ENCODE results near the gene CREBL2. TPM values are rescaled to one million over a fixed set of nuclear protein-coding genes. Genes with fewer than 3 reads are reported as not detected.
"Not testable (repeated sequence)": the region's sequence is repeated elsewhere in the genome, so short reads cannot be mapped to it uniquely, and the experiment has no call there.

CREBL2 gene
- total RNA-seq, 2 experiments from 2014 or later, result 3.4 to 4.3 TPM

DNA sequence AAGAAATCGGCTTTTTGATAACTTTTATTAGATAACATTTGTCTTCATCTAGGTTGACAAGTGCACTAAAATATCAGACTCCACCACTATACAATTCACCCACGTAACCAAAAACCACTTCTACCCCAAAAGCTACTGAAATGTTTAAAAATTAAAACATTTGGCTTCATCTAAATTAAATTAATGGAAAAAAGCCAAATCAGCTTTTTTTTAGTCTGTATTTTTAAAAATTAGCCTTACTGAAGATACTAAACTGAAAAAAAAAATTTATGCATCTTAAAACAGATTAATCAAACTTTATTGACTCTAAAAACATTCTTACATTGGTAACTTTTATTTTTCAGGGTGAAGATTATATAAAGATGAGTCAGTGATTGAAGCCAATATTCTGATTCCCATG, 30.0 kb downstream of the CREBL2 start:
- no peak for DNase-seq (ENCODE audit: low spot score)
- BruUV-seq (replicated peaks), result no TSS peak
- Histone ChIP-seq H3K27ac (ENCODE audit: low read depth, low read length, poor library complexity, severe bottlenecking) (no peak overlapping the region), H3K9me3 (ENCODE audit: low read length) (no peaks in the 10 kb centered on the region), H3K4me1 (ENCODE audit: insufficient read depth, low read length, poor library complexity, severe bottlenecking) (no peaks in the 10 kb centered on the region), H3K9me2 (ENCODE audit: insufficient read depth, low read length) (no peaks in the 10 kb centered on the region), H4K20me1 (ENCODE audit: insufficient read depth, low read length) (no peaks in the 10 kb centered on the region), H3K4me3 (ENCODE audit: low read depth, low read length, poor library complexity, severe bottlenecking) (no peak overlapping the region), H3K4me2 (ENCODE audit: low read length) (no peak overlapping the region), H3K79me2 (ENCODE audit: insufficient read depth, low read depth, low read length) (no peaks in the 10 kb centered on the region), H3K36me3 (ENCODE audit: insufficient read depth, low read length) (no peaks in the 10 kb centered on the region; the same call in 1 of the 2 replicates), H2AFZ (ENCODE audit: low read length) (no peak overlapping the region)
- ChIA-PET POLR2A (no interaction called here), CTCF (ENCODE audit: unreplicated experiment) (no interaction called here)
- intact Hi-C loops (cut with micrococcal nuclease; ENCODE audit: unreplicated experiment), result no loop called here
- no peak for TF ChIP-seq EZH2phosphoT487 (IDR thresholded peaks at IDR 0.05; ENCODE audit: borderline replicate concordance, low read depth, low read length)
- TF ChIP-seq, protein P1, sequence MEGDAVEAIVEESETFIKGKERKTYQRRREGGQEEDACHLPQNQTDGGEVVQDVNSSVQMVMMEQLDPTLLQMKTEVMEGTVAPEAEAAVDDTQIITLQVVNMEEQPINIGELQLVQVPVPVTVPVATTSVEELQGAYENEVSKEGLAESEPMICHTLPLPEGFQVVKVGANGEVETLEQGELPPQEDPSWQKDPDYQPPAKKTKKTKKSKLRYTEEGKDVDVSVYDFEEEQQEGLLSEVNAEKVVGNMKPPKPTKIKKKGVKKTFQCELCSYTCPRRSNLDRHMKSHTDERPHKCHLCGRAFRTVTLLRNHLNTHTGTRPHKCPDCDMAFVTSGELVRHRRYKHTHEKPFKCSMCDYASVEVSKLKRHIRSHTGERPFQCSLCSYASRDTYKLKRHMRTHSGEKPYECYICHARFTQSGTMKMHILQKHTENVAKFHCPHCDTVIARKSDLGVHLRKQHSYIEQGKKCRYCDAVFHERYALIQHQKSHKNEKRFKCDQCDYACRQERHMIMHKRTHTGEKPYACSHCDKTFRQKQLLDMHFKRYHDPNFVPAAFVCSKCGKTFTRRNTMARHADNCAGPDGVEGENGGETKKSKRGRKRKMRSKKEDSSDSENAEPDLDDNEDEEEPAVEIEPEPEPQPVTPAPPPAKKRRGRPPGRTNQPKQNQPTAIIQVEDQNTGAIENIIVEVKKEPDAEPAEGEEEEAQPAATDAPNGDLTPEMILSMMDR (conservative IDR thresholded peaks at IDR 0.05; ENCODE audit: low read length), result no peak

DNA sequence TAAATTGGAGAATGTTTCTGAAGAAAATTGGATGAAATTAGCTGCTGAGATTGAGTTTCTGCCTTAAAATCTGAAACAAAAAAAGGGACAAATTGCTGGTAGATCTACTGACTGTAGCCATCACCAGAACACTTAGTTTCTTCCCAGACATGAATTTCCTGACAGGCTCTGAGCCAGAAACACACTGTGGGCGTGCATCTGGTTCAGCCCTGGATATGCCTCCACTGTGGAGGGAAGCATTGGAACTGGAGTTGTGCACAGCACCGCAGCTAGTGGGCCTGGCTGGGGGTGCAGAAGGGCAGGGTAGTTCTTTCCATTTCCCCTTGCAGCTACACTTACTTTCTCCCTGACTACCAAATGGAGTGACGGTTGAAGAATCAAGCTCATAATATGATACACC, 31.2 kb downstream of the CREBL2 start:
- H3K9me3 ChIP-seq (ENCODE audit: low read length), result no peaks in the 10 kb centered on the region
- H2AFZ ChIP-seq (ENCODE audit: low read length), result no peak overlapping the region
- no peaks in the 10 kb centered on the region for H3K9me2 ChIP-seq (ENCODE audit: insufficient read depth, low read length)
- no TSS peak for BruUV-seq (replicated peaks)
- no peak overlapping the region for H3K27ac ChIP-seq (ENCODE audit: low read depth, low read length, poor library complexity, severe bottlenecking)
- no peaks in the 10 kb centered on the region; the same call in 1 of the 2 replicates for H3K36me3 ChIP-seq (ENCODE audit: insufficient read depth, low read length)
- H3K4me2 ChIP-seq (ENCODE audit: low read length), result no peak overlapping the region
- CTCF ChIA-PET (ENCODE audit: unreplicated experiment), result no interaction called here
- POLR2A ChIA-PET, result interaction anchor here (0.6 to 1.3 kb wide), 4 partner anchors 11 to 780 kb away, joined by 3 to 4 read pairs (median 3); no protein-coding TSS in a partner anchor
- TF ChIP-seq EZH2phosphoT487 (IDR thresholded peaks at IDR 0.05; ENCODE audit: borderline replicate concordance, low read depth, low read length), result no peak
- TF ChIP-seq, protein P1 (conservative IDR thresholded peaks at IDR 0.05; ENCODE audit: low read length), result no peak
- no peaks in the 10 kb centered on the region for H3K79me2 ChIP-seq (ENCODE audit: insufficient read depth, low read depth, low read length)
- no peak for DNase-seq (ENCODE audit: low spot score)
- intact Hi-C loops (cut with micrococcal nuclease; ENCODE audit: unreplicated experiment), result no loop called here
- H3K4me1 ChIP-seq (ENCODE audit: insufficient read depth, low read length, poor library complexity, severe bottlenecking), result no peaks in the 10 kb centered on the region
- no peaks in the 10 kb centered on the region for H4K20me1 ChIP-seq (ENCODE audit: insufficient read depth, low read length)
- H3K4me3 ChIP-seq (ENCODE audit: low read depth, low read length, poor library complexity, severe bottlenecking), result no peak overlapping the region

DNA sequence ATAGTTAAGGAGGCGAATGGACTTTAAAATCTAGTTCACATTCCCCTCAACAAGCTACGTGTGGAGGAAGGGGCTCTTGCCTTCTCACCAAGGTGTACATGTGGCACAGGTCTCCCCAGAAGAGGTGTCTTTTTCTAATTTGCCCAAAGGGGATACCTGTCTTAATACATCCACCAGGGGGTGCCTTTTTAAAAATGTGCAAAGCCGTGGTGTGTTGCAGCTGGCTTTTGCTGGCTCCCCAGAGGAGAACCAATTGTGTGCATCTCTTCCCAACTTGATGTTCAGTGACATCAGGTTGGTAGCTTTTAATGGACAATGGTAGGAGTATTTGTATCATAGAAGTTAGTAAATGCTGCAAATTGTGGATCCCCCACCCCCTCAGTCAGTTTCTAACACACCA, 33.8 kb downstream of the CREBL2 start:
- intact Hi-C loops (cut with micrococcal nuclease; ENCODE audit: unreplicated experiment), result loop anchor here (1.0 kb wide), 1 partner anchor 59 kb away; no protein-coding TSS in a partner anchor
- H3K79me2 ChIP-seq (ENCODE audit: insufficient read depth, low read depth, low read length), result no peaks in the 10 kb centered on the region
- peaks cover 15% of the 10 kb centered on the region for H3K9me3 ChIP-seq (ENCODE audit: low read length)
- ChIA-PET CTCF (ENCODE audit: unreplicated experiment) (interaction anchor here (0.7 kb wide), 1 partner anchor 92 kb away, joined by 4 read pairs; no protein-coding TSS in a partner anchor), POLR2A (interaction anchor here (0.5 kb wide), 1 partner anchor 14 kb away, joined by 3 read pairs; no protein-coding TSS in a partner anchor)
- H3K36me3 ChIP-seq (ENCODE audit: insufficient read depth, low read length), result no peaks in the 10 kb centered on the region
- no peaks in the 10 kb centered on the region for H3K9me2 ChIP-seq (ENCODE audit: insufficient read depth, low read length)
- no peak overlapping the region for H3K4me3 ChIP-seq (ENCODE audit: low read depth, low read length, poor library complexity, severe bottlenecking)
- no peak overlapping the region for H3K4me2 ChIP-seq (ENCODE audit: low read length)
- no peak overlapping the region for H3K27ac ChIP-seq (ENCODE audit: low read depth, low read length, poor library complexity, severe bottlenecking)
- no peak overlapping the region for H2AFZ ChIP-seq (ENCODE audit: low read length)
- no TSS peak for BruUV-seq (replicated peaks)
- H4K20me1 ChIP-seq (ENCODE audit: insufficient read depth, low read length), result no peaks in the 10 kb centered on the region
- DNase-seq (ENCODE audit: low spot score), result peak; percentile 64
- TF ChIP-seq, protein P1 (conservative IDR thresholded peaks at IDR 0.05; ENCODE audit: low read length), result peak; percentile 73
- TF ChIP-seq EZH2phosphoT487 (IDR thresholded peaks at IDR 0.05; ENCODE audit: borderline replicate concordance, low read depth, low read length), result no peak
- no peaks in the 10 kb centered on the region for H3K4me1 ChIP-seq (ENCODE audit: insufficient read depth, low read length, poor library complexity, severe bottlenecking)

DNA sequence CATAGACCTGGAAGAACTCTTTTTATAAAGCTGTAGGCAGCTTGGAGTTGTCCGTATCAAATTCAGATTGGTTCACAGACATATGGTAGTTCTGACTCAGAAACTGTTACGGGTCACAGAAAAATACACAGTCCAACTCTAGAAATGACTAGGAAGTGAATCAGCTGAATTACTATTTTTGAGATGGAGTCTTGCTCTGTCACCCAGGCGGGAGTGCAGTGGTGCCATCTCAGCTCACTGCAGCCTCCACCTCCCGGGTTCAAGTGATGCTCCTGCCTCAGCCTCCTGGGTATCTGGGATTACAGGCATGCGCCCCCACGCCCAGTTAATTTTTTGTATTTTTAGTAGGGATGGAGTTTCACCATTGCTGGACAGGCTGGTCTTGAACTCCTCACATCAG, 34.3 kb downstream of the CREBL2 start:
- H3K9me2 ChIP-seq (ENCODE audit: insufficient read depth, low read length); H3K4me3 ChIP-seq (ENCODE audit: low read depth, low read length, poor library complexity, severe bottlenecking); H3K36me3 ChIP-seq (ENCODE audit: insufficient read depth, low read length); H3K27ac ChIP-seq (ENCODE audit: low read depth, low read length, poor library complexity, severe bottlenecking); H3K4me2 ChIP-seq (ENCODE audit: low read length); DNase-seq (ENCODE audit: low spot score); H3K79me2 ChIP-seq (ENCODE audit: insufficient read depth, low read depth, low read length); H2AFZ ChIP-seq (ENCODE audit: low read length); BruUV-seq (replicated peaks); CTCF ChIA-PET (ENCODE audit: unreplicated experiment); H3K4me1 ChIP-seq (ENCODE audit: insufficient read depth, low read length, poor library complexity, severe bottlenecking); POLR2A ChIA-PET; H4K20me1 ChIP-seq (ENCODE audit: insufficient read depth, low read length): not testable (repeated sequence)
- peaks cover 15% of the 10 kb centered on the region for H3K9me3 ChIP-seq (ENCODE audit: low read length)
- intact Hi-C loops (cut with micrococcal nuclease; ENCODE audit: unreplicated experiment), result loop anchor here (1.0 kb wide), 1 partner anchor 58 kb away; no protein-coding TSS in a partner anchor

Data from OCI-LY7 (cell line).